Caco-2 (cell line): Measurements from ENCODE around the gene CYTIP. TPM values are rescaled to one million over a fixed set of nuclear protein-coding genes. Genes with fewer than 3 reads are reported as not detected.

Source experiments
- BruUV-seq: library from RNA; stranded (reverse); fragments of 400-500 nt; replicated peaks from 2 replicates; lab custom pipeline; 2021; lab: Mats Ljungman, UMichigan
- CTCF ChIA-PET: fragments of 300-600 bp; sonication (Branson Sonifier 250); formaldehyde crosslinking; loops from one replicate; lab custom pipeline; 2022; ENCODE audit warnings: antibody characterized with exemption; lab: Charles Lee
- POLR2A ChIA-PET: fragments of 300-600 bp; sonication (Branson Sonifier 250); formaldehyde crosslinking; loops from one replicate; lab custom pipeline; 2022; ENCODE audit warnings: antibody characterized with exemption; lab: Charles Lee
- DNase-seq, 2 experiments: peaks; one replicate each; pipeline versions ENCODE4 v3.0.0 to v3.0.0-alpha.2; 2020 to 2022
- H3K27me3 ChIP-seq: replicated peaks from 2 replicates; pipeline ENCODE4 v1.6.0; 2011; ENCODE audit warnings: low read length; ENCODE audit not compliant: control insufficient read depth, insufficient read depth
- H3K36me3 ChIP-seq: 2 replicates; pipeline ENCODE4 v1.5.1; 2011; ENCODE audit warnings: low read length; ENCODE audit not compliant: control insufficient read depth, insufficient read depth
- H3K4me1 ChIP-seq: fragments of 250-450 bp; sonication (Bioruptor Pico); 2 replicates; pipeline ENCODE4 v1.5.1; 2020; ENCODE audit warnings: mild to moderate bottlenecking
- H3K4me3 ChIP-seq: 2 replicates; pipeline ENCODE4 v1.5.1; 2011; ENCODE audit warnings: low read depth, mild to moderate bottlenecking, control low read depth, low read length
- H3K9me3 ChIP-seq: fragments of 250-450 bp; sonication (Bioruptor Pico); 2 replicates; pipeline ENCODE4 v1.5.1; 2020; ENCODE audit warnings: mild to moderate bottlenecking, moderate library complexity
- H3K27ac Mint-ChIP-seq: one replicate; pipeline ENCODE4 v1.8.0; 2022; ENCODE audit warnings: mixed read lengths; ENCODE audit not compliant: unreplicated experiment
- H3K27me3 Mint-ChIP-seq: one replicate; pipeline ENCODE4 v1.8.0; 2022; ENCODE audit warnings: mixed read lengths; ENCODE audit not compliant: insufficient read depth, unreplicated experiment
- H3K36me3 Mint-ChIP-seq: one replicate; pipeline ENCODE4 v1.8.0; 2022; ENCODE audit warnings: mild to moderate bottlenecking, mixed read lengths; ENCODE audit not compliant: insufficient read depth, unreplicated experiment
- H3K4me1 Mint-ChIP-seq: one replicate; pipeline ENCODE4 v1.8.0; 2022; ENCODE audit warnings: low read depth, mixed read lengths; ENCODE audit not compliant: unreplicated experiment
- H3K4me3 Mint-ChIP-seq: one replicate; pipeline ENCODE4 v1.8.0; 2022; ENCODE audit warnings: mild to moderate bottlenecking, moderate library complexity, mixed read lengths; ENCODE audit not compliant: unreplicated experiment
- H3K9me3 Mint-ChIP-seq: one replicate; pipeline ENCODE4 v1.8.0; 2022; ENCODE audit warnings: mixed read lengths; ENCODE audit not compliant: unreplicated experiment
- intact Hi-C: fragments of 100-400 bp; cut with micrococcal nuclease; formaldehyde crosslinking; loops from one replicate; pipeline ENCODE4 v1.10.0; 2022; ENCODE audit not compliant: unreplicated experiment
- total RNA-seq: library from RNA; stranded (reverse); gene quantifications from 2 replicates; pipeline ENCODE4 v1.2.3, GENCODE V29; 2022
- TF ChIP-seq, protein P1 (sequence below), 2 experiments: fragments of 200-600 bp in 1 of 2; IDR thresholded peaks; 1 replicate in 1 of 2; 2 replicates in 1 of 2; pipeline versions ENCODE4 v1.5.1 to v1.8.0; 2011 to 2022; ENCODE audit warnings: antibody characterized with exemption in 1 of 2, control low read depth in 1 of 2, inconsistent platforms in 1 of 2, low read depth in 1 of 2, low read length in 1 of 2, mild to moderate bottlenecking in 1 of 2, moderate library complexity in 1 of 2; ENCODE audit not compliant: insufficient read depth in 1 of 2, severe bottlenecking in 1 of 2, unreplicated experiment in 1 of 2

CYTIP gene
- total RNA-seq, 1 experiment from 2014 or later: 1.1 TPM

DNA sequence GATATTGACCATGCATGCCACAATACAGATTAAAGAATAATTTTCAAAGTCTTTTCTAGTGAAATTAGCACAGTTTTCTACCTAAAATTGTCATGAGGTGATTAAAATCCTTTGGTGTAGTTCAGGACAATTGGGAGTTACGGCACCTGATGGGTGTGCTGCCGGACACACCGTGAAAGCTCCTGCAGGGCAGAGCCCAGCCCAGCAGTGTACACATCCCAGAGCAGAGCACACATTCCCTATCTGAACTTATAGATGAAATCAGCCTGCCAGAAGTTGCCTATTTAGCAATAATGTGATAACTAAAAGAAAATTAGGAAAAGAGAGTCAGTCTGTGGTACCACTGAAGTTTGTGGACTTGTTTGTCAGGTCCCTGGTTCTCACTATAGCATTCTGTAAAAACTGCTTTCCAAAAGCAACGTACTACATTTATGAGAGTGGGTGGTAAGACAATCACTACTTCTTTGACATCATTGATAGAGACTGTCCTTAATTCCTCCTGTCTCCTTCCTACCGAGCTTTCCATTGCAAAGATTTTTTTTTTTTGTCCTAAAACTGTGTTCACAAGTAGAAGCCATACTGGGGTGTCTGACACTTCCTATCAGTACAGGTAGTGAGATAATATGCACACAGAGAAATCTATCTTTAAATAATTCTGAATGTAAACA is 3.4 kb downstream of the CYTIP start:
- ChIA-PET CTCF (no interaction called here), POLR2A (no interaction called here)
- BruUV-seq: no TSS peak
- H3K36me3 ChIP-seq: no peaks in the 10 kb centered on the region
- H3K27ac Mint-ChIP-seq: no peak overlapping the region
- H3K9me3 ChIP-seq: no peaks in the 10 kb centered on the region
- no peaks in the 10 kb centered on the region for H3K36me3 Mint-ChIP-seq
- H3K4me3 Mint-ChIP-seq: no peak overlapping the region
- no peak for DNase-seq
- TF ChIP-seq, protein P1, sequence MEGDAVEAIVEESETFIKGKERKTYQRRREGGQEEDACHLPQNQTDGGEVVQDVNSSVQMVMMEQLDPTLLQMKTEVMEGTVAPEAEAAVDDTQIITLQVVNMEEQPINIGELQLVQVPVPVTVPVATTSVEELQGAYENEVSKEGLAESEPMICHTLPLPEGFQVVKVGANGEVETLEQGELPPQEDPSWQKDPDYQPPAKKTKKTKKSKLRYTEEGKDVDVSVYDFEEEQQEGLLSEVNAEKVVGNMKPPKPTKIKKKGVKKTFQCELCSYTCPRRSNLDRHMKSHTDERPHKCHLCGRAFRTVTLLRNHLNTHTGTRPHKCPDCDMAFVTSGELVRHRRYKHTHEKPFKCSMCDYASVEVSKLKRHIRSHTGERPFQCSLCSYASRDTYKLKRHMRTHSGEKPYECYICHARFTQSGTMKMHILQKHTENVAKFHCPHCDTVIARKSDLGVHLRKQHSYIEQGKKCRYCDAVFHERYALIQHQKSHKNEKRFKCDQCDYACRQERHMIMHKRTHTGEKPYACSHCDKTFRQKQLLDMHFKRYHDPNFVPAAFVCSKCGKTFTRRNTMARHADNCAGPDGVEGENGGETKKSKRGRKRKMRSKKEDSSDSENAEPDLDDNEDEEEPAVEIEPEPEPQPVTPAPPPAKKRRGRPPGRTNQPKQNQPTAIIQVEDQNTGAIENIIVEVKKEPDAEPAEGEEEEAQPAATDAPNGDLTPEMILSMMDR (IDR thresholded peaks at IDR 0.05; ENCODE audit: insufficient read depth in 1 of 2, low read depth in 1 of 2, low read length in 1 of 2, severe bottlenecking in 1 of 2, unreplicated experiment in 1 of 2): no peak
- H3K9me3 Mint-ChIP-seq: peaks cover 6% of the 10 kb centered on the region
- H3K4me3 ChIP-seq: no peak overlapping the region
- peaks cover 5% of the 10 kb centered on the region for H3K4me1 Mint-ChIP-seq
- no peaks in the 10 kb centered on the region for H3K4me1 ChIP-seq
- H3K27me3 Mint-ChIP-seq: peaks cover 3% of the 10 kb centered on the region
- intact Hi-C loops: no loop called here
- no peaks in the 10 kb centered on the region for H3K27me3 ChIP-seq

DNA sequence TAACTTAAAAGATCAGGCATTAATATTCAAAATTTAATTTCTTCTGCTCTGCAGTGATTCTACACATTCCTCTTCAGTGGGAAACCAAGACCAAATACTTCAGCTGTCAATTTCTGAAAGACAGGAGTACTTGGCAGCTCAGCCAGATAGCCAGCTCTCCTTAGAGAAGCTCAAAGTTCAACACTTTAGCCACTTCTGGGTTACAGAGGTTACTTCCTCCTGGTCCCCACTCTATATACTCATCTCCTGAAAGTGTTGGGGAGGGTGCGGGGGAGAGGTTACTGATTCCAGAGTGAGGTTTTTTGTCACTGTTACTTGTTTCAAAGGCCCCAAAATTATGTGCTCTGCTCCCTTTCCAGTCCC is 4.1 kb downstream of the CYTIP start:
- peaks cover 3% of the 10 kb centered on the region for H3K27me3 Mint-ChIP-seq
- no peak overlapping the region for H3K27ac Mint-ChIP-seq
- H3K4me1 Mint-ChIP-seq: peaks cover 5% of the 10 kb centered on the region
- no TSS peak for BruUV-seq
- no peaks in the 10 kb centered on the region for H3K36me3 Mint-ChIP-seq
- ChIA-PET CTCF (no interaction called here), POLR2A (no interaction called here)
- no peak for DNase-seq
- no peak overlapping the region for H3K4me3 Mint-ChIP-seq
- Histone ChIP-seq H3K4me1 (no peaks in the 10 kb centered on the region), H3K4me3 (no peak overlapping the region), H3K27me3 (no peaks in the 10 kb centered on the region), H3K36me3 (no peaks in the 10 kb centered on the region), H3K9me3 (no peaks in the 10 kb centered on the region)
- intact Hi-C loops: no loop called here
- TF ChIP-seq, protein P1 (IDR thresholded peaks at IDR 0.05; ENCODE audit: insufficient read depth in 1 of 2, low read depth in 1 of 2, low read length in 1 of 2, severe bottlenecking in 1 of 2, unreplicated experiment in 1 of 2): no peak
- peaks cover 6% of the 10 kb centered on the region for H3K9me3 Mint-ChIP-seq

DNA sequence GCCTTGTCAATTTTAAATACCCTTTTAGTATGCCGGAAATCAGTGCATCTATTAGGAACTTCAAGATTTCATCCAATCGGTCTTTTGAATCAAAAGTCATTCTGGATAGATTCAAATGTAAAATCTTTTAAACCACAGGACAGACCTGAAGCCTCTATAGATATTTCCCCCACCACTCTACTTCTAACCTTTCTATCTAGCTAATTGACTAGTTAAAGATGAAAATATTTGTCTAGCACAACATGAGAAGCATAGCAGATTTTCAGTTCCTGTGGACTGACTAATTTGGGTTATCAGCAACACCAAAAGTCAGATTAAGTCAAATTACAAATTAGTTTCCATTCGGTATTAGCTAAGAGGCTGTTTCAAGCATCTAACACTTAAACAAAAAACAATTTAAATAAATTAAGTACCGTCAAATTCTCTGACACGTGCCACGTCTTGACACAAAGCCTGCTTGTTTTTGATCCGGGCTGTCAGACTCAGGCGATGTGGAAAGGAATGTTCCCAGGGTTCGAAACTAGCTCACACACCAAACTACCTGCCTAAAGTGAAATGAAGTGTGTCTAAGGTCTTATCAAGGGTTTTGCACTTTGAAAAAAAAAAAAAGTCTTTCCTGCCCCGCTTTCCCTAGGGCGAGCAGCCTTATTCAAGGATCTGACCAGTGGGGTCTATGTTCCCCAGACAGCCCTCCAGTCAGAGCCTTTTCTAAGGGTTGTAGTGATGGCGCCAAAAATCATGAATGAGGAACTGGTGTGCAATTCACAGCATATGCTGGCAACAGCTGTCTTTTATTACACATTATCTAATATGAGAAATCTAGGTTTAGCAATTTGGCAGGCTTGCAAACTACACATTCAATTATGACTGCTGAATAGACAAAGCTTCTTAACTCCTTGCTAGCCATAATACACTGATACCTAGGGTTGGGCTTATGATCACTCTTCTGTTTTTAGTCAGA is 4.7 kb downstream of the CYTIP start:
- TF ChIP-seq, protein P1 (IDR thresholded peaks at IDR 0.05; ENCODE audit: insufficient read depth in 1 of 2, low read depth in 1 of 2, low read length in 1 of 2, severe bottlenecking in 1 of 2, unreplicated experiment in 1 of 2): no peak
- Histone ChIP-seq H3K27me3 (no peaks in the 10 kb centered on the region), H3K4me3 (no peak overlapping the region), H3K9me3 (no peaks in the 10 kb centered on the region), H3K36me3 (no peaks in the 10 kb centered on the region), H3K4me1 (no peaks in the 10 kb centered on the region)
- Mint-ChIP-seq H3K27me3 (peaks cover 3% of the 10 kb centered on the region), H3K36me3 (no peaks in the 10 kb centered on the region), H3K4me1 (peaks cover 10% of the 10 kb centered on the region), H3K9me3 (peaks cover 6% of the 10 kb centered on the region), H3K27ac (no peak overlapping the region), H3K4me3 (no peak overlapping the region)
- intact Hi-C loops: no loop called here
- POLR2A ChIA-PET: no interaction called here
- DNase-seq: no peak
- CTCF ChIA-PET: no interaction called here
- no TSS peak for BruUV-seq
